HCT116 (cell line): ENCODE measurements around the gene PTTG1IP. TPM values are rescaled to one million over a fixed set of nuclear protein-coding genes. Genes with fewer than 3 reads are reported as not detected.
A peak's percentile ranks its signal among the peaks of the same experiment; 100 is the strongest.

Experiments used
- ATAC-seq: fragments of 200-7000 bp; cut with Tn5 transposase; 2 replicates; pipeline ENCODE4 v1.9.1; 2020; ENCODE audit warnings: mild to moderate bottlenecking, moderate library complexity
- BruUV-seq: library from RNA; stranded (reverse); fragments of 400-500 nt; replicated peaks from 2 replicates; lab custom pipeline; 2021; lab: Mats Ljungman, UMichigan
- CTCF ChIA-PET: fragments of 300-600 bp; sonication (Branson Sonifier 250); formaldehyde crosslinking; loops from one replicate; lab custom pipeline; 2021; ENCODE audit warnings: antibody characterized with exemption; lab: Charles Lee
- POLR2A ChIA-PET: fragments of 300-600, 350-600 bp; sonication (Branson Sonifier 250); formaldehyde crosslinking; loops from one replicate; lab custom pipeline; 2021; ENCODE audit warnings: antibody characterized with exemption; lab: Charles Lee
- RAD21 ChIA-PET, 2 experiments: fragments of 300-600 bp; sonication (Branson Sonifier 250); formaldehyde crosslinking; loops; one replicate each; lab custom pipeline; 2023; ENCODE audit warnings: low total read pairs in 2 of 2; ENCODE audit not compliant: uncharacterized antibody in 2 of 2, unreplicated experiment in 2 of 2, low non-redundant PET in 1 of 2; lab: Charles Lee
- DNase-seq: peaks from one replicate; pipeline ENCODE4 v3.0.0-alpha.2; 2010; ENCODE audit warnings: low read depth, low spot score
- H2AFZ ChIP-seq: fragments of 200-600 bp; shearing (Covaris generic), sonication (generic); 2 replicates; pipeline ENCODE4 v1.6.1; 2017; ENCODE audit warnings: low read depth, mixed run types, mixed read lengths, antibody characterized with exemption, low read length; ENCODE audit not compliant: poor library complexity, severe bottlenecking
- H3K27ac ChIP-seq: 2 replicates; pipeline ENCODE4 v1.5.1; 2012; ENCODE audit warnings: low read depth, low read length
- H3K27me3 ChIP-seq: fragments of 200-600 bp; sonication (generic); 2 replicates; pipeline ENCODE4 v1.6.1; 2016; ENCODE audit warnings: mixed run types, low read length, mixed read lengths; ENCODE audit not compliant: insufficient read depth
- H3K36me3 ChIP-seq, 2 experiments: fragments of 200-500 bp in 1 of 2; fragments of 200-600 bp in 1 of 2; sonication (Bioruptor generic) in 1 of 2; sonication (generic) in 1 of 2; 2 replicates each; pipeline versions ENCODE4 v1.5.1 to v1.6.1; 2014 to 2016; ENCODE audit warnings: low read length in 2 of 2, inconsistent platforms in 1 of 2, mixed read lengths in 1 of 2, mixed run types in 1 of 2; ENCODE audit not compliant: insufficient read depth in 2 of 2, control insufficient read depth in 1 of 2
- H3K4me1 ChIP-seq, 2 experiments: fragments of 200-600 bp in 1 of 2; sonication (generic) in 1 of 2; 2 replicates each; pipeline versions ENCODE4 v1.5.1 to v1.6.1; 2012 to 2017; ENCODE audit warnings: low read length in 2 of 2, inconsistent platforms in 1 of 2, mild to moderate bottlenecking in 1 of 2, mixed read lengths in 1 of 2, mixed run types in 1 of 2, moderate library complexity in 1 of 2; ENCODE audit not compliant: insufficient read depth in 2 of 2, control insufficient read depth in 1 of 2
- H3K4me2 ChIP-seq: fragments of 200-600 bp; sonication (generic); 2 replicates; pipeline ENCODE4 v1.6.1; 2017; ENCODE audit warnings: mixed run types, low read length, mixed read lengths
- H3K4me3 ChIP-seq, 2 experiments: fragments of 200-600 bp in 1 of 2; sonication (generic) in 1 of 2; replicated peaks in 1 of 2; 2 replicates each; pipeline ENCODE4 v1.5.1; 2011 to 2016; ENCODE audit warnings: low read length in 2 of 2, control low read depth in 1 of 2, low read depth in 1 of 2, mild to moderate bottlenecking in 1 of 2, mixed read lengths in 1 of 2, mixed run types in 1 of 2
- H3K79me2 ChIP-seq: fragments of 200-600 bp; sonication (generic); 2 replicates; pipeline ENCODE4 v1.6.1; 2017; ENCODE audit warnings: mild to moderate bottlenecking, mixed run types, low read length, moderate library complexity, mixed read lengths; ENCODE audit not compliant: insufficient read depth
- H3K9ac ChIP-seq: fragments of 200-600 bp; sonication (generic); 2 replicates; pipeline ENCODE4 v1.6.1; 2016; ENCODE audit warnings: low read length, mixed read lengths
- H3K9me2 ChIP-seq: fragments of 200-600 bp; sonication (generic), shearing (Covaris generic); 2 replicates; pipeline ENCODE4 v1.6.1; 2017; ENCODE audit warnings: mixed run types, mild to moderate bottlenecking, moderate library complexity; ENCODE audit not compliant: insufficient read depth
- H3K9me3 ChIP-seq, 2 experiments: fragments of 200-500 bp in 1 of 2; fragments of 200-600 bp in 1 of 2; sonication (Bioruptor generic) in 1 of 2; sonication (generic) in 1 of 2; 2 replicates each; pipeline ENCODE4 v1.6.1; 2014 to 2017; ENCODE audit warnings: low read length in 2 of 2, mixed read lengths in 2 of 2, inconsistent platforms in 1 of 2, low read depth in 1 of 2, mild to moderate bottlenecking in 1 of 2, mixed run types in 1 of 2, moderate library complexity in 1 of 2; ENCODE audit not compliant: control insufficient read depth in 1 of 2, insufficient read depth in 1 of 2
- H4K20me1 ChIP-seq: fragments of 200-600 bp; sonication (generic), shearing (Covaris generic); 2 replicates; pipeline ENCODE4 v1.6.1; 2017; ENCODE audit warnings: mixed run types, mild to moderate bottlenecking, moderate library complexity; ENCODE audit not compliant: insufficient read depth
- CBX3 ChIP-seq: IDR thresholded peaks from 2 replicates; pipeline ENCODE4 v1.6.1; 2012; ENCODE audit warnings: low read depth
- CTCF ChIP-seq, 3 experiments: fragments of 200-600 bp in 1 of 3; sonication (generic) in 1 of 3; IDR thresholded peaks in 2 of 3; conservative IDR thresholded peaks in 1 of 3; 2 replicates each; pipeline ENCODE4 v1.5.1; 2012 to 2017; ENCODE audit warnings: low read depth in 2 of 3, low read length in 2 of 3, antibody characterized with exemption in 1 of 3, borderline replicate concordance in 1 of 3, control low read depth in 1 of 3, mild to moderate bottlenecking in 1 of 3, mixed read lengths in 1 of 3, mixed run types in 1 of 3, moderate library complexity in 1 of 3; ENCODE audit not compliant: insufficient read depth in 1 of 3
- POLR2A ChIP-seq: IDR thresholded peaks from 2 replicates; pipeline ENCODE4 v1.7.0; 2011; ENCODE audit warnings: borderline replicate concordance; ENCODE audit not compliant: insufficient read depth, insufficient read length; ENCODE audit errors: extremely low read depth
- ZFX ChIP-seq: fragments of 450-650 bp; IDR thresholded peaks from 2 replicates; pipeline ENCODE4 v1.6.1; 2017
- intact Hi-C: fragments of 100-400 bp; cut with micrococcal nuclease; formaldehyde crosslinking; loops from 2 replicates; pipeline ENCODE4 v1.10.0; 2022
- total RNA-seq: library from RNA; stranded (reverse); gene quantifications from one replicate; pipeline ENCODE4 v1.2.1, GENCODE V29; 2021; ENCODE audit not compliant: unreplicated experiment

Gene PTTG1IP
- total RNA-seq, 1 experiment from 2014 or later: 83.4 TPM

- H2AFZ ChIP-seq: no peak overlapping the region
- peaks cover 17% of the 10 kb centered on the region; the same call in 1 of the 2 replicates for H3K27me3 ChIP-seq
- no peaks in the 10 kb centered on the region for H3K36me3 ChIP-seq
- CTCF ChIA-PET: no interaction called here
- DNase-seq (no peak), ATAC-seq (peak; percentile 63)
- POLR2A ChIA-PET: no interaction called here
- H3K9me3 ChIP-seq: no peaks in the 10 kb centered on the region
- no peak overlapping the region for H3K9ac ChIP-seq
- H3K79me2 ChIP-seq: no peaks in the 10 kb centered on the region
- H3K4me3 ChIP-seq: no peak overlapping the region
- H3K4me2 ChIP-seq: no peak overlapping the region
- intact Hi-C loops: no loop called here
- no peaks in the 10 kb centered on the region for H4K20me1 ChIP-seq
- no TSS peak for BruUV-seq
- peaks cover 10 to 27% of the 10 kb centered on the region in 2 experiments; a peak in 3 of 4 replicates for H3K4me1 ChIP-seq
- H3K27ac ChIP-seq: no peak overlapping the region
- RAD21 ChIA-PET: no interaction called here
- TF ChIP-seq POLR2A (no peak), ZFX (peak; percentile 32; the same call in 1 of the 2 replicates), CTCF (IDR thresholded peaks at IDR 0.05 in 2 of 3, conservative IDR thresholded peaks at IDR 0.05 in 1 of 3; ENCODE audit: borderline replicate concordance in 1 of 3, insufficient read depth in 1 of 3, low read depth in 2 of 3, low read length in 2 of 3) (peak in 1 of 3 experiments; percentile 13; a peak in 1 of 6 replicates)
- no peaks in the 10 kb centered on the region for H3K9me2 ChIP-seq
These were observed 38.1 kb upstream of the PTTG1IP start for GRCh38 chr21:44911384-44912157.

GRCh38 chr21:44911068-44911383 lies 37.5 kb upstream of the PTTG1IP start:
- Histone ChIP-seq H4K20me1 (no peaks in the 10 kb centered on the region), H3K4me1 (peaks cover 10 to 22% of the 10 kb centered on the region in 2 experiments; a peak in 3 of 4 replicates), H2AFZ (no peak overlapping the region), H3K36me3 (no peaks in the 10 kb centered on the region), H3K9ac (no peak overlapping the region), H3K4me3 (no peak overlapping the region), H3K27me3 (peaks cover 17% of the 10 kb centered on the region; the same call in 1 of the 2 replicates), H3K9me3 (no peaks in the 10 kb centered on the region), H3K79me2 (no peaks in the 10 kb centered on the region), H3K9me2 (no peaks in the 10 kb centered on the region), H3K27ac (no peak overlapping the region), H3K4me2 (no peak overlapping the region)
- no TSS peak for BruUV-seq
- ATAC-seq: no peak
- RAD21 ChIA-PET: no interaction called here
- no peak for DNase-seq
- intact Hi-C loops: no loop called here
- POLR2A ChIA-PET: no interaction called here
- CTCF ChIA-PET: no interaction called here
- no peak for TF ChIP-seq CBX3
